WERI-Rb-1 (cell line): Measurements from ENCODE around the gene ST7L.

Source experiments
- DNase-seq: peaks from one replicate; pipeline ENCODE4 v3.0.0-alpha.2; 2020
- H3K27ac ChIP-seq: fragments of 250-450 bp; sonication (Bioruptor Pico); 2 replicates; pipeline ENCODE4 v1.5.1; 2020; ENCODE audit warnings: mild to moderate bottlenecking, moderate library complexity
- H3K27me3 ChIP-seq: fragments of 250-450 bp; sonication (Bioruptor Pico); 2 replicates; pipeline ENCODE4 v1.5.1; 2021; ENCODE audit warnings: mild to moderate bottlenecking, low read depth, moderate library complexity; ENCODE audit not compliant: insufficient read depth, severe bottlenecking
- H3K36me3 ChIP-seq: fragments of 250-450 bp; sonication (Bioruptor Pico); 2 replicates; pipeline ENCODE4 v1.5.1; 2020; ENCODE audit warnings: mild to moderate bottlenecking, moderate library complexity
- H3K4me3 ChIP-seq: 2 replicates; pipeline ENCODE4 v1.5.1; 2011; ENCODE audit warnings: low read depth, mild to moderate bottlenecking, control low read depth, low read length
- H3K9me3 ChIP-seq: fragments of 250-450 bp; sonication (Bioruptor Pico); 2 replicates; pipeline ENCODE4 v1.5.1; 2021; ENCODE audit warnings: mild to moderate bottlenecking, moderate library complexity; ENCODE audit not compliant: severe bottlenecking
- CTCF ChIP-seq: IDR thresholded peaks from 2 replicates; pipeline ENCODE4 v1.5.1; 2011; ENCODE audit warnings: low read depth, mild to moderate bottlenecking, control low read depth, inconsistent platforms, low read length

ST7L gene

GRCh38 chr1:112532064-112532463 lies 86.9 kb downstream of the ST7L start:
- no peak for DNase-seq
- Histone ChIP-seq H3K4me3 (no peak overlapping the region), H3K9me3 (no peaks in the 10 kb centered on the region), H3K27me3 (no peaks in the 10 kb centered on the region), H3K27ac (no peak overlapping the region), H3K36me3 (peaks cover 11% of the 10 kb centered on the region)
- TF ChIP-seq CTCF: no peak

GRCh38 chr1:112530832-112531231 lies 88.1 kb downstream of the ST7L start:
- no peak for DNase-seq
- no peak overlapping the region for H3K4me3 ChIP-seq
- H3K9me3 ChIP-seq: no peaks in the 10 kb centered on the region
- no peaks in the 10 kb centered on the region for H3K27me3 ChIP-seq
- no peak for TF ChIP-seq CTCF
- H3K27ac ChIP-seq: no peak overlapping the region
- H3K36me3 ChIP-seq: peaks cover 11% of the 10 kb centered on the region

GRCh38 chr1:112529301-112529700 lies 89.6 kb downstream of the ST7L start:
- Histone ChIP-seq H3K27ac (no peak overlapping the region), H3K9me3 (no peaks in the 10 kb centered on the region), H3K4me3 (no peak overlapping the region), H3K36me3 (peaks cover 13% of the 10 kb centered on the region), H3K27me3 (no peaks in the 10 kb centered on the region)
- TF ChIP-seq CTCF: no peak
- no peak for DNase-seq

- no peak for DNase-seq
- TF ChIP-seq CTCF: no peak
- Histone ChIP-seq H3K9me3 (no peaks in the 10 kb centered on the region), H3K4me3 (no peak overlapping the region), H3K36me3 (peaks cover 13% of the 10 kb centered on the region), H3K27ac (no peak overlapping the region), H3K27me3 (no peaks in the 10 kb centered on the region)
Observed at GRCh38 chr1:112528076-112528475, 90.9 kb downstream of the ST7L start.

- Histone ChIP-seq H3K36me3 (peaks cover 13% of the 10 kb centered on the region), H3K9me3 (no peaks in the 10 kb centered on the region), H3K27ac (no peak overlapping the region), H3K4me3 (no peak overlapping the region), H3K27me3 (no peaks in the 10 kb centered on the region)
- DNase-seq: no peak
- no peak for TF ChIP-seq CTCF
Observed at GRCh38 chr1:112527266-112528010, 91.5 kb downstream of the ST7L start.

GRCh38 chr1:112524986-112525385 lies 94.0 kb downstream of the ST7L start:
- no peak overlapping the region for H3K4me3 ChIP-seq
- DNase-seq: no peak
- H3K36me3 ChIP-seq: peaks cover 13% of the 10 kb centered on the region
- no peaks in the 10 kb centered on the region for H3K27me3 ChIP-seq
- H3K9me3 ChIP-seq: no peaks in the 10 kb centered on the region
- no peak for TF ChIP-seq CTCF
- no peak overlapping the region for H3K27ac ChIP-seq
